Hematopoietic multipotent progenitor cell treated with erythropoietin and hydrocortisone succinate and interleukin-3 and kit ligand, for 6 days (in vitro differentiated cells): ENCODE data around the gene AK9.
"Not testable (repeated sequence)": the region's sequence is repeated elsewhere in the genome, so short reads cannot be mapped to it uniquely, and the experiment has no call there.

ENCODE experiments used
- DNase-seq: peaks from one replicate; pipeline ENCODE4 v3.0.0-alpha.2; 2015

AK9 gene

GRCh38 chr6:109612268-109612667 lies 78.7 kb downstream of the AK9 start:
- peak; percentile 11 for DNase-seq

GRCh38 chr6:109611502-109611901 lies 79.5 kb downstream of the AK9 start:
- no peak for DNase-seq

DNA sequence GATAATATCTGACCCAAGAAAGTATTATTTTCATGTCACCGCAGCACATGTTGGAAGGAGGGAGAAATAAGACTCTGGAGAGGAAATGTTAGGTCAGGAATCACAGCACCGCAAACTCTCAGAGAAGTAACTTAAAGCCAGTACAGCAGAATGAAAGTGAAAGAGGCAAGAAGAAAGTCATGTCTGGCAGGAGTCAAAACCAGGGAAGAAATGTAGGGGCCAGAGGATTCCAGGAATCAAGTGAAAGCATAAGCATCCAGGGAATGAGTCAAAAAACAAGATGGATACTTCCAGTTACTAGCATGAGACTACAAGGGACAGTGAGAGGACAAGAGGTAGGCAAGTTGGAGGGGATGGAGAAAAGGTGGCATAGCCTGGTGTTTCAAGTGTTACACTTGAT lies 80.4 kb downstream of the AK9 start:
- DNase-seq: no peak

DNA sequence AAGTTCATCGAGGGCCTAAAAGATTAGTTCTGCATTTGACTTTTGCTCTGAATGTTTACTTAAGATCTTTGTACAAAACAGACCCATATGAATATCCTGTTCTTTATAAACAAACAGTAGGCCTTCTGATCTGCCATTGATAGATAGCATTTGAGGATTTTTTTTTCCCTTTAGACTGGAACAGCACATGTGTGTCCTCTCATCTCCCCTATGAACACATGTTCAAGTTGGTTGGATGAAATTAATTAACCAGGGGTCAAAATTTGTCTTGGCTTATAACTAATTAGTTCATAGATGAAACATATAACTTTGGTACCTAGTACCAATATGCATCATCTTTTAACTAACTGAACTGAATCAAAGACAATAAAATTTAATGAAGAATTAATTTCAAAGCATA lies 81.3 kb downstream of the AK9 start:
- no peak for DNase-seq

GRCh38 chr6:109606359-109606758 lies 84.6 kb downstream of the AK9 start:
- no peak for DNase-seq

- DNase-seq: peak; percentile 67
These were observed 95.0 kb downstream of the AK9 start for GRCh38 chr6:109595998-109596397.

- no peak for DNase-seq
These were observed 110.5 kb downstream of the AK9 start for GRCh38 chr6:109580519-109580918.

GRCh38 chr6:109579361-109579760 lies 111.6 kb downstream of the AK9 start:
- no peak for DNase-seq

DNA sequence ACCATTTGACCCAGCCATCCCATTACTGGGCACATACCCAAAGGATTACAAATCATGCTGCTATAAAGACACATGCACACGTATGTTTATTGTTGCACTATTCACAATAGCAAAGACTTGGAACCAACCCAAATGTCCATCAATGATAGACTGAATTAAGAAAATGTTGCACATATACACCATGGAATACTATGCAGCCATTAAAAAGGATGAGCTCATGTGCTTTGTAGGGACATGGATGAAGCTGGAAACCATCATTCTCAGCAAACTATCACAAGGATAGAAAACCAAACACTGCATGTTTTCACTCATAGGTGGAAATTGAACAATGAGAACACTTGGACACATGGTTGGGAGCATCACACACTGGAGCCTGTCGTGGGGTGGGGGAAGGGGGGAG lies 121.1 kb downstream of the AK9 start:
- DNase-seq: not testable (repeated sequence)

DNA sequence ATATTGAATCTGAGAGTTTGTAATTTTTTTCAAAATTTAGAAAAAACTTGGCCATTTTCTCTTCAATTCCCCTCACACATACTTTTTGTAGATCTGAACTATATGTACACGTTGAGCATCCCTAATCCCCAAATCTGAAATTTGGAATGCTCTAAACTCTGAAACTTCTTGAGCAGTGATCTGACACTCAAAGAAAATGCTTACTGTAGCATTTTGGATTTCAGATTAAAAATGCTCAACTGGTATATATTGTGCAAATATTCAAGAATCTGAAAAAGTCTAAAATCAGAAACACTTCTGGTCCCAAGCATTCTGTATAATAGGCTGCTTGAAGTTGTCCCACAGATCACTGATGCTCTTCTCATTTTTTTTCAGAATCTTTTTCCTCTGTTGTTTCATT lies 129.2 kb downstream of the AK9 start:
- DNase-seq: no peak

DNA sequence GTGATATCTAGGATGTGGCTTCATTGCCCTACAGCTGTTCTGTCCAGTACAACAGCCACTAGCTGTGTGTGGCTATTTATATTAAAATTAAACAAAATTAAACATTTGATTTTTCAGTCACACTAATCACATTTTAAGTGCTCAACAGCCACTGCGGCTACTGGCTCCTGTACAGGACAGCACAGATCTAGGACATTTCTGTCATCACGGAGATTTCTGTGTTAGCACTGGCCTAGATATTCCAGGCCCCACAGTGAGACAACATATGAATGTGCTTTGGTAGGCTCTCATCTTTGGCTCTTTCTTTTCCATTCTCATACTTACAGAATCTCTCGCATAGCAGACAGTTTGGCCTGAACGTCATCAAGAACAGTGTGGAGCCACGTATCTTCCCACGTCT lies 159.6 kb downstream of the AK9 start:
- no peak for DNase-seq

DNA sequence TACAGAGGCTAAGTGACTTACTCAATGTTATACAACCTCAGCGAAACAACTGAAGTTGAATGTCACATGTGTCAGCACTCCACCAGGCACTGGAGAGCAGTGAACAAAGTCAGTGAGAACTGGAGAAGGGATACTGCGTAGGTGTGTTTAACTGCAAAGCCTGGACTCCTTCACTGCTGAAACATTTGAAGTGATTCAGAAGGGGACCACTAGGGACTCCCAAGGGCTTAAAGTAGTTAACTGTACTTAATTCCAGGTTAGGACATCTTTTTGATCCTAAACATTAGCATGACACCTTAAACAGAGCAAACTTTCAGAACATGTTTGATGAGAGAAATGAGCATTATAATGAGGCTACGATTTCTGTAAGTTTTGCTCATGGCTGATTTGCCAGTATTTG lies 163.0 kb downstream of the AK9 start:
- DNase-seq: peak; percentile 47

GRCh38 chr6:109526905-109527628 lies 163.9 kb downstream of the AK9 start:
- DNase-seq: peak; percentile 87

DNA sequence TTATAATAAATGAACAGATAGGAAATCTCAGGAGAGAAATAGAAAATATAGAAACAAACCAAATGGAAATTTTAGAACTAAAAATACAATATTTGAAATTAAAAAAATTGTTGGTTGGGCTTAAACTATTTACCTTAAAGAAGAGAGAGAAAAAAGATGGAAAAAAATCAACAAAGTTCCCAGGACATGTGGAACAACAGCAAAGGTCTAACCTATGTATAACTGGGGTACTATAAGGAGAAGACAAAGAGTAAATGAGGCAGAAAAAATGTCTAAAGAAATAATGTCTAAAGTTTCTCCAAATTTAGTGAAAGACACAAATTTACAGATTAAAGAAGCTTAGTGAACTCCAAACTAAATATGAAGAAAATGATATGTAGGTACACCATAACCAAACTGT lies 166.9 kb downstream of the AK9 start:
- no peak for DNase-seq

DNA sequence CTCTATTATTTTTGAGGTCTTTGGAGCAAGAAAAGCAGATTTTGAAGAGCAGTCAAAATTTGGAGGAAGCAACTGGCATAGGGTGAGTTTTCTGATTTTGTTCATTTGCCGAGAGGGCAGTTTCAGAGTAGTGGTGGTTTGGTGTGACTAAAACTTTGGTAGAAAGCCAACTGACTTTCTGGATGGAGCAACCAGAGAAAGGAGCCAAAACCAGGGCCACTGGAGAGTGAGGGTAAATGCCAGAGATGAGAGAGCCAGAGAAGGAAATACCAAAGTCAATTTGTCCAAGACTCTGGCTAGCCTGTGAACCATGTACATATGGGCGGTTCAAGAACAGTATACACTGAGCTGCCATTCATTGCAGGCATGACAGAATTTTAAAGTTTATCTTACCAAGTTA lies 167.5 kb downstream of the AK9 start:
- no peak for DNase-seq

DNA sequence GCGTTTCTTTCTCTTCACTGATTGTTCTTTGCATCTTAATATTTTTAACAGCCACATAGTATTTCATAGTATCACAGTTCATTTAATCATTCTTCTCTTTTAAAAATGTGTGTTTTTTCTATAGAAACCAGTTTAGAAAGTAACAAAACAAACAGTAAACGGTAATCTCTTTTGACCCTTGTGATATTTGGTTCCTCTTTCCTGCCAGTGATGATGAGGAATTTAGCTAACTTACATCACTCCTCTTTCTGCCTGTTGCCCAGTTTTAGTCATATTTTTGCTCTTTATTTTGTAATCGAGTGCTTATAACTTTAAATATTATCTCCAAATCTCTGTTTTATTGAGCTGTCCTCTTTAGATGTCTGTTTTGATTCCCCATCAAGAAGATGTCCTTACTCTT lies 169.9 kb downstream of the AK9 start:
- peak; percentile 21 for DNase-seq

DNA sequence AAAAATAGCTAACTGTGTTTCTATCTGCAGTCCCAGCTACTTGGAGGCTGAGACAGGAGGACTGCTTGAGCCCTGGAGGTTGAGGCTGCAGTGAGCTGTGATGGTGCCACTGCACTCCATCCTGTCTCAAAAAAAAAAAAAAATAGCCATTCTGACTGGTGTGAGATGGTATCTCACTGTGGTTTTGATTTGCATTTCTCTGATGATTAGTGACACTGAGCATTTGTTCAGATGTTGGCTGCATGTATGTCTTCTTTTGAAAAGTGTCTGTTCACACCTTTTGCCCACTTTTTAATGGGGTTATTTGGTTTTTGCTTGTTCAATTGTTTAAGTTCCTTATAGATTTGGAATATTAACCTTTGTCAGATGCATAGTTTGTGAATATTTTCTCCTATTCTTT lies 171.4 kb downstream of the AK9 start:
- not testable (repeated sequence) for DNase-seq

DNA sequence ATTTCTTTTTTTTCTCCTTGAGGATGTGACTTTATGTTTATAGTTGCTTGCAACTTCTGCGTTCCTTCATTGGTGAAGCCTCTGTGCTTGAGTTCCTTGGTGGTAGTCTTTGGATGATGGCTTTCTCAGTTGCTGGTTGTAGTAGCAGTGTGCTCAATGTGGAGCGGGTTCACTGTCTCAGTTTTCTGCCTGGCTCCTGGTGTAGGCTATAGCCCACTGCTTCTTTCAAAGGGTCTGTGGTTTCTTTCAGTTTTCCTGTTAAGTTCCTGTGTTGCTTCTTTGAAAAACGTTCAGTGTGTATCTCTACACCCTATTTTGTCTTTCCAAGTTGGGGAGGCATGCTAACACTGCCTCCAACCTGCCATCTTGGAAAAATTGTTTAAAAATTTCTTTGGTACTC lies 174.1 kb downstream of the AK9 start:
- DNase-seq: no peak

DNA sequence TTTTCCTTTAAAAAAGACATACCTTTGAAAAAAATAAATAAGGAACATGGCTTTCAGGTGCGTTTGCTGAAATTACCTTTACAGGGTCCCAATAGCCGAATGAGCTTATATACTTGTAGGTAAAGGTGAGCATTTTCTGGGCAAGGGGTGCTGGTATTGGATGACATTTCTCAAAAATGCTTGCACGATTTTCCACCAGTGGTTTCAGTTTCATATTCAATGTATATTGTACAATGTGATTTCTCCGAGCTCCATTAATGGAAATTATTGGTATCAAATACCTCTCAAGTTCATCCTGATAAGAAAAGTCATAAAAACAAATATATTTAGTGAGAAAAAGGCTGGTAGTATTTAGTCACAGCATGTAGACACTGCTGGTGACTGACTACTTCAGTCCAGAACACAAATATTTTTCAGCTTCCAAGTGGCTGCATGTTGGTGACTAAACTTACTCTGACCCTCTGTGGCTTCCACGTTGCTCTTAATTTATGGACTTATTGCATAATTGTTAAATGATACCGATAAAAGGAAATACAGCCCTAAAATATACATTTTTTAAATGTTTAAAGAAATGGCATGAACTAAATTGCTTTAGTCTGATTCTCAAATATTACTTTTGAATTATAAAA lies 175.1 kb downstream of the AK9 start:
- DNase-seq: peak; percentile 33

GRCh38 chr6:109514946-109515345 lies 176.1 kb downstream of the AK9 start:
- no peak for DNase-seq

- DNase-seq: no peak
These were observed 177.4 kb downstream of the AK9 start for GRCh38 chr6:109513571-109514071.

- DNase-seq: no peak
These were observed 178.7 kb downstream of the AK9 start for GRCh38 chr6:109512271-109512817.

DNA sequence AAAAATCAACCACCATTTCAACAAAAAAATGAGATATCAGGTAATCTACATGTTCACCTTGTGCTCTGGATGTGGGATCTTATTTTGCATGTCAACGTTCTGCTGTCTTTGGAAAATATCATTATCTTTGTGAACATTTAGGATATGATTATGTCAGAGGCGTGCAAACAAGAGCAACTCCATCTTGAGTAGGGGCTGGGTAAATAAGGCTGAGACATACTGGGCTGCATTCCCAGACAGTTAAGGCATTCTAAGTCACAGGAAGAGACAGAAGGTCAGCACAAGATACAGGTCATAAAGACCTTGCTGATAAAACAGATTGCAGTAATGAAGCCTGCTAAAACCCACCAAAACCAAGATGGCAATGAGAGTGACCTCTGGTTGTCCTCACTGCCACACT lies 179.2 kb downstream of the AK9 start:
- DNase-seq: no peak

- no peak for DNase-seq
These were observed 180.6 kb downstream of the AK9 start for GRCh38 chr6:109510358-109510757.
